ENCODE results near the gene LRRK2.
"Not testable (repeated sequence)": the region's sequence is repeated elsewhere in the genome, so short reads cannot be mapped to it uniquely, and the experiment has no call there.

LRRK2 gene

GRCh38 chr12:40215982-40216381, 8.8 kb upstream of the LRRK2 start:
- no peak for DNase-seq

GRCh38 chr12:40216516-40217288, 8.1 kb upstream of the LRRK2 start:
- no peak for DNase-seq

- DNase-seq, result no peak
These were observed 5.0 kb upstream of the LRRK2 start for GRCh38 chr12:40219760-40220159.

GRCh38 chr12:40222247-40222646, 2.5 kb upstream of the LRRK2 start:
- DNase-seq, result no peak

GRCh38 chr12:40223646-40224045, 1.2 kb upstream of the LRRK2 start:
- DNase-seq, result no peak

GRCh38 chr12:40225337-40225983, 663 bp downstream of the LRRK2 start:
- DNase-seq, result no peak

GRCh38 chr12:40225984-40226602, 1.3 kb downstream of the LRRK2 start:
- DNase-seq, result no peak

GRCh38 chr12:40226705-40227104, 1.9 kb downstream of the LRRK2 start:
- no peak for DNase-seq

GRCh38 chr12:40227447-40227846, 2.6 kb downstream of the LRRK2 start:
- DNase-seq, result no peak

GRCh38 chr12:40228727-40229126, 3.9 kb downstream of the LRRK2 start:
- DNase-seq, result no peak

GRCh38 chr12:40229690-40230651, 5.2 kb downstream of the LRRK2 start:
- DNase-seq, result no peak

GRCh38 chr12:40232602-40233001, 7.8 kb downstream of the LRRK2 start:
- no peak for DNase-seq

- DNase-seq, result no peak
These were observed 9.1 kb downstream of the LRRK2 start for GRCh38 chr12:40233741-40234367.

GRCh38 chr12:40236357-40236850, 11.6 kb downstream of the LRRK2 start:
- no peak for DNase-seq

GRCh38 chr12:40238266-40238902, 13.6 kb downstream of the LRRK2 start:
- no peak for DNase-seq

GRCh38 chr12:40238979-40239378, 14.2 kb downstream of the LRRK2 start:
- DNase-seq, result no peak

GRCh38 chr12:40240779-40241178, 16.0 kb downstream of the LRRK2 start:
- no peak for DNase-seq

GRCh38 chr12:40241741-40242140, 16.9 kb downstream of the LRRK2 start:
- no peak for DNase-seq

GRCh38 chr12:40244526-40245156, 19.8 kb downstream of the LRRK2 start:
- not testable (repeated sequence) for DNase-seq

GRCh38 chr12:40248034-40248433, 23.2 kb downstream of the LRRK2 start:
- DNase-seq, result no peak

GRCh38 chr12:40248585-40249297, 23.9 kb downstream of the LRRK2 start:
- DNase-seq, result no peak

Data from NCI-H2107 (cell line).